ENCODE data around the gene TARBP2. TPM values are rescaled to one million over a fixed set of nuclear protein-coding genes. Genes with fewer than 3 reads are reported as not detected.

TARBP2 gene
- total RNA-seq, 3 donors from 2014 or later, result 24.8 to 45.1 (median 37.0) TPM

- Histone ChIP-seq H3K36me3 (no peaks in the 10 kb centered on the region), H3K4me3 (no peak overlapping the region), H3K4me1 (no peaks in the 10 kb centered on the region), H3K27me3 (no peaks in the 10 kb centered on the region), H3K27ac (peak overlapping the region in 1 of 2 donors; percentile 55), H3K9me3 (no peaks in the 10 kb centered on the region)
- TF ChIP-seq POLR2A (IDR thresholded peaks at IDR 0.05), result no peak
- DNase-seq (ENCODE audit: low spot score in 2 of 2), result no peak
- intact Hi-C loops (cut with DNase I; ENCODE audit: low total_unique reads), result no loop called here
Measured at GRCh38 chr12:53481939-53482586, 19.0 kb upstream of the TARBP2 start.

GRCh38 chr12:53482626-53483168 lies 18.4 kb upstream of the TARBP2 start:
- Histone ChIP-seq H3K27ac (peak overlapping the region; percentile 3 to 55), H3K4me1 (no peaks in the 10 kb centered on the region), H3K4me3 (no peak overlapping the region), H3K36me3 (no peaks in the 10 kb centered on the region), H3K27me3 (no peaks in the 10 kb centered on the region), H3K9me3 (no peaks in the 10 kb centered on the region)
- TF ChIP-seq, protein P1, sequence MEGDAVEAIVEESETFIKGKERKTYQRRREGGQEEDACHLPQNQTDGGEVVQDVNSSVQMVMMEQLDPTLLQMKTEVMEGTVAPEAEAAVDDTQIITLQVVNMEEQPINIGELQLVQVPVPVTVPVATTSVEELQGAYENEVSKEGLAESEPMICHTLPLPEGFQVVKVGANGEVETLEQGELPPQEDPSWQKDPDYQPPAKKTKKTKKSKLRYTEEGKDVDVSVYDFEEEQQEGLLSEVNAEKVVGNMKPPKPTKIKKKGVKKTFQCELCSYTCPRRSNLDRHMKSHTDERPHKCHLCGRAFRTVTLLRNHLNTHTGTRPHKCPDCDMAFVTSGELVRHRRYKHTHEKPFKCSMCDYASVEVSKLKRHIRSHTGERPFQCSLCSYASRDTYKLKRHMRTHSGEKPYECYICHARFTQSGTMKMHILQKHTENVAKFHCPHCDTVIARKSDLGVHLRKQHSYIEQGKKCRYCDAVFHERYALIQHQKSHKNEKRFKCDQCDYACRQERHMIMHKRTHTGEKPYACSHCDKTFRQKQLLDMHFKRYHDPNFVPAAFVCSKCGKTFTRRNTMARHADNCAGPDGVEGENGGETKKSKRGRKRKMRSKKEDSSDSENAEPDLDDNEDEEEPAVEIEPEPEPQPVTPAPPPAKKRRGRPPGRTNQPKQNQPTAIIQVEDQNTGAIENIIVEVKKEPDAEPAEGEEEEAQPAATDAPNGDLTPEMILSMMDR (IDR thresholded peaks at IDR 0.05), result no peak
- TF ChIP-seq POLR2A (IDR thresholded peaks at IDR 0.05), result no peak
- peak in 1 of 3 donors; percentile 2 for TF ChIP-seq POLR2AphosphoS5 (IDR thresholded peaks at IDR 0.05)
- DNase-seq (ENCODE audit: low spot score in 2 of 2), result no peak
- intact Hi-C loops (cut with DNase I; ENCODE audit: low total_unique reads), result no loop called here

- H3K4me3 ChIP-seq, result no peak overlapping the region
- no peak for DNase-seq (ENCODE audit: low spot score in 2 of 2)
- intact Hi-C loops (cut with DNase I; ENCODE audit: low total_unique reads), result no loop called here
- H3K4me1 ChIP-seq, result no peaks in the 10 kb centered on the region
- peak overlapping the region; percentile 3 to 55 for H3K27ac ChIP-seq
- TF ChIP-seq POLR2AphosphoS5 (IDR thresholded peaks at IDR 0.05) (peak in 1 of 3 donors; percentile 3), POLR2A (IDR thresholded peaks at IDR 0.05) (no peak)
- no peaks in the 10 kb centered on the region for H3K9me3 ChIP-seq
- no peaks in the 10 kb centered on the region for H3K27me3 ChIP-seq
- H3K36me3 ChIP-seq, result no peaks in the 10 kb centered on the region
Measured at GRCh38 chr12:53483225-53483978, 17.7 kb upstream of the TARBP2 start.

GRCh38 chr12:53483979-53484377 lies 17.1 kb upstream of the TARBP2 start:
- TF ChIP-seq, protein P1 (IDR thresholded peaks at IDR 0.05), result no peak
- TF ChIP-seq POLR2AphosphoS5 (IDR thresholded peaks at IDR 0.05) (no peak), POLR2A (IDR thresholded peaks at IDR 0.05) (no peak)
- peak overlapping the region in 1 of 2 donors; percentile 55 for H3K27ac ChIP-seq
- H3K27me3 ChIP-seq, result no peaks in the 10 kb centered on the region
- H3K4me3 ChIP-seq, result no peak overlapping the region
- no peaks in the 10 kb centered on the region for H3K36me3 ChIP-seq
- no peaks in the 10 kb centered on the region for H3K4me1 ChIP-seq
- intact Hi-C loops (cut with DNase I; ENCODE audit: low total_unique reads), result loop anchor here (1.0 kb wide), 1 partner anchor 15 kb away; no protein-coding TSS in a partner anchor
- no peak for DNase-seq (ENCODE audit: low spot score in 2 of 2)
- no peaks in the 10 kb centered on the region for H3K9me3 ChIP-seq

GRCh38 chr12:53484686-53485575 lies 16.2 kb upstream of the TARBP2 start:
- Histone ChIP-seq H3K27me3 (no peaks in the 10 kb centered on the region), H3K4me3 (no peak overlapping the region), H3K4me1 (no peaks in the 10 kb centered on the region), H3K27ac (no peak overlapping the region), H3K9me3 (no peaks in the 10 kb centered on the region), H3K36me3 (no peaks in the 10 kb centered on the region)
- intact Hi-C loops (cut with DNase I; ENCODE audit: low total_unique reads), result loop anchor here (1.0 kb wide), 1 partner anchor 16 kb away; no protein-coding TSS in a partner anchor
- no peak for DNase-seq (ENCODE audit: low spot score in 2 of 2)
- TF ChIP-seq POLR2A (IDR thresholded peaks at IDR 0.05) (no peak), POLR2AphosphoS5 (IDR thresholded peaks at IDR 0.05) (no peak)
- TF ChIP-seq, protein P1 (IDR thresholded peaks at IDR 0.05), result no peak
